Calu3 (cell line): ENCODE results near the gene RHCE. TPM values are rescaled to one million over a fixed set of nuclear protein-coding genes. Genes with fewer than 3 reads are reported as not detected.
"Not testable (repeated sequence)": the region's sequence is repeated elsewhere in the genome, so short reads cannot be mapped to it uniquely, and the experiment has no call there.

Experiments
- Bru-seq: library from RNA; stranded (reverse); fragments of 400-500 nt; gene quantifications from one replicate; lab custom pipeline; 2021; lab: Mats Ljungman, UMichigan
- BruChase-seq, 2 experiments: library from RNA; stranded (reverse); fragments of 400-500 nt; gene quantifications; one replicate each; lab custom pipeline; 2021; lab: Mats Ljungman, UMichigan
- BruUV-seq: library from RNA; stranded (reverse); fragments of 400-500 nt; replicated peaks from 2 replicates; lab custom pipeline; 2021; lab: Mats Ljungman, UMichigan
- CTCF ChIA-PET: fragments of 300-600 bp; sonication (Branson Sonifier 250); formaldehyde crosslinking; loops from one replicate; lab custom pipeline; 2022; ENCODE audit warnings: antibody characterized with exemption; lab: Charles Lee
- DNase-seq: peaks from one replicate; pipeline ENCODE4 v3.0.0; 2022
- H3K27ac Mint-ChIP-seq: one replicate; pipeline ENCODE4 v1.8.0; 2022; ENCODE audit warnings: mixed read lengths; ENCODE audit not compliant: unreplicated experiment
- H3K27me3 Mint-ChIP-seq: one replicate; pipeline ENCODE4 v1.8.0; 2022; ENCODE audit warnings: mixed read lengths; ENCODE audit not compliant: unreplicated experiment
- H3K36me3 Mint-ChIP-seq: one replicate; pipeline ENCODE4 v1.8.0; 2022; ENCODE audit warnings: mild to moderate bottlenecking, moderate library complexity, mixed read lengths; ENCODE audit not compliant: insufficient read depth, unreplicated experiment
- H3K4me1 Mint-ChIP-seq: one replicate; pipeline ENCODE4 v1.8.0; 2022; ENCODE audit warnings: mild to moderate bottlenecking, low read depth, mixed read lengths; ENCODE audit not compliant: unreplicated experiment
- H3K4me3 Mint-ChIP-seq: one replicate; pipeline ENCODE4 v1.8.0; 2022; ENCODE audit warnings: mild to moderate bottlenecking, low read depth, moderate library complexity, mixed read lengths; ENCODE audit not compliant: unreplicated experiment
- H3K9me3 Mint-ChIP-seq: one replicate; pipeline ENCODE4 v1.8.0; 2022; ENCODE audit warnings: low read depth, mixed read lengths; ENCODE audit not compliant: unreplicated experiment
- intact Hi-C: fragments of 100-400 bp; cut with micrococcal nuclease; formaldehyde crosslinking; loops from one replicate; pipeline ENCODE4 v1.10.0; 2022; ENCODE audit not compliant: unreplicated experiment
- long read RNA-seq: library from polyadenylated mRNA; stranded (forward); transcript quantifications from one replicate; pipeline ENCODE4 v2.0.0, GENCODE V29; 2022
- total RNA-seq: library from RNA; stranded (reverse); gene quantifications from 2 replicates; pipeline ENCODE4 v1.2.3, GENCODE V29; 2022
- TF ChIP-seq, protein P1 (sequence below): fragments of 200-600 bp; IDR thresholded peaks from one replicate; pipeline ENCODE4 v1.8.0; 2022; ENCODE audit warnings: antibody characterized with exemption; ENCODE audit not compliant: unreplicated experiment

The RHCE gene
- total RNA-seq = 0.44 TPM in 1 of 2 replicates, not detected in the other
- Bru-seq, nascent RNA = percentile 19 among the genes with signal in this experiment
- percentile 10 among the genes with signal in this experiment for BruChase-seq, experiment 1, labeled RNA remaining after a 6-hour chase
- BruChase-seq, experiment 2, labeled RNA remaining after a 2-hour chase = percentile 13 among the genes with signal in this experiment
- long read RNA-seq, partial matches to known transcripts = 0 of 1 reads
- long read RNA-seq, other reads (novel, unspliced or antisense) = 1 of 1 reads

- CTCF ChIA-PET, H3K36me3 Mint-ChIP-seq, H3K4me1 Mint-ChIP-seq, BruUV-seq, DNase-seq, H3K9me3 Mint-ChIP-seq, H3K4me3 Mint-ChIP-seq, intact Hi-C loops, H3K27ac Mint-ChIP-seq: not testable (repeated sequence)
- peaks cover 12% of the 10 kb centered on the region for H3K27me3 Mint-ChIP-seq
These were observed at the start of gene RHCE for GRCh38 chr1:25420715-25421114. Gene RHCE, minus strand, starts transcription at chr1:25420825. Its CDS starts 39 bp downstream, at chr1:25420786.

DNA sequence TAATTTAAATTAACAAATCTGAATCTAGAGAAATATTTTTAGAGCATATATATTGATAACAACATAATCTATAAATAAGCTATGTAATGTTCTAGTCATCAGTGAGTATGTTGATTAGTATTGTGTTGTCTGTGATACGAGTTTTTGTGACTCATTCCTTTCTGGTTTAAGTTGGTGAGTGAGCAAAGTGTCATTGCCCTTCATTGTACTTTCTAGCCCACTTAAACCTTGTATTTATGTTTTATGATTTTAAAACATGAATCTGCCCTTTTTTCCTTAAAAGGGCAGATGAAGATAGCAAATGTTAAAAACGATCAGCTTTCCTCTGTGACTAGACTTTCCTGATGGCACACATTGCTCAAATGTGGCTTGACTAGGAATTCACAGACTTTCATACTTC is 48.6 kb upstream of the RHCE start:
- TF ChIP-seq, protein P1, sequence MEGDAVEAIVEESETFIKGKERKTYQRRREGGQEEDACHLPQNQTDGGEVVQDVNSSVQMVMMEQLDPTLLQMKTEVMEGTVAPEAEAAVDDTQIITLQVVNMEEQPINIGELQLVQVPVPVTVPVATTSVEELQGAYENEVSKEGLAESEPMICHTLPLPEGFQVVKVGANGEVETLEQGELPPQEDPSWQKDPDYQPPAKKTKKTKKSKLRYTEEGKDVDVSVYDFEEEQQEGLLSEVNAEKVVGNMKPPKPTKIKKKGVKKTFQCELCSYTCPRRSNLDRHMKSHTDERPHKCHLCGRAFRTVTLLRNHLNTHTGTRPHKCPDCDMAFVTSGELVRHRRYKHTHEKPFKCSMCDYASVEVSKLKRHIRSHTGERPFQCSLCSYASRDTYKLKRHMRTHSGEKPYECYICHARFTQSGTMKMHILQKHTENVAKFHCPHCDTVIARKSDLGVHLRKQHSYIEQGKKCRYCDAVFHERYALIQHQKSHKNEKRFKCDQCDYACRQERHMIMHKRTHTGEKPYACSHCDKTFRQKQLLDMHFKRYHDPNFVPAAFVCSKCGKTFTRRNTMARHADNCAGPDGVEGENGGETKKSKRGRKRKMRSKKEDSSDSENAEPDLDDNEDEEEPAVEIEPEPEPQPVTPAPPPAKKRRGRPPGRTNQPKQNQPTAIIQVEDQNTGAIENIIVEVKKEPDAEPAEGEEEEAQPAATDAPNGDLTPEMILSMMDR = no peak
- no peaks in the 10 kb centered on the region for H3K4me1 Mint-ChIP-seq
- DNase-seq = no peak
- no peaks in the 10 kb centered on the region for H3K27me3 Mint-ChIP-seq
- no TSS peak for BruUV-seq
- CTCF ChIA-PET = no interaction called here
- no peaks in the 10 kb centered on the region for H3K9me3 Mint-ChIP-seq
- intact Hi-C loops = no loop called here
- H3K36me3 Mint-ChIP-seq = peaks cover 5% of the 10 kb centered on the region
- no peak overlapping the region for H3K4me3 Mint-ChIP-seq
- no peak overlapping the region for H3K27ac Mint-ChIP-seq

DNA sequence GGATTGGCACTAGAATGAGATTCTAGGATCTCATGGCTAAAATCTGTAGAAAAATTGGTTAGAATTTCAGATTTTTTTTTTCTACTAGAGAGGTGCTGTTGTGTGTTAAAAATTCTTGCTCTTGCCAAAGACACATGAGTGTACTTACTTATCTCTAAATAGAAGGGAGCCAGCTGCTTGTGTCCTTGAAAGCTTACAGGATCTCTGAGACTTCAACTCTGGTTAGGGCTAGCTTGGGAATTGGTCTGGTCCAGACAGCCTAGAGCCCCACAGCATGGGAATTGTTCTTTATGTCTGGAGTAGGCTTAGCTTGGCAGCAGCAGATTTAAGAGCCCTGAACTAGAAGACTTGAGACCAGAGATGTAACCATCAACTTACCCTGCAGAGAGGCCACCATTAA is 47.4 kb upstream of the RHCE start:
- Mint-ChIP-seq H3K27ac (no peak overlapping the region), H3K9me3 (no peaks in the 10 kb centered on the region), H3K36me3 (peaks cover 1% of the 10 kb centered on the region), H3K4me1 (no peaks in the 10 kb centered on the region), H3K4me3 (no peak overlapping the region), H3K27me3 (no peaks in the 10 kb centered on the region)
- no peak for DNase-seq
- TF ChIP-seq, protein P1 = no peak
- BruUV-seq = no TSS peak
- intact Hi-C loops = no loop called here
- CTCF ChIA-PET = interaction anchor here (1.2 kb wide), 1 partner anchor 8 kb away, joined by 7 read pairs; no protein-coding TSS in a partner anchor

DNA sequence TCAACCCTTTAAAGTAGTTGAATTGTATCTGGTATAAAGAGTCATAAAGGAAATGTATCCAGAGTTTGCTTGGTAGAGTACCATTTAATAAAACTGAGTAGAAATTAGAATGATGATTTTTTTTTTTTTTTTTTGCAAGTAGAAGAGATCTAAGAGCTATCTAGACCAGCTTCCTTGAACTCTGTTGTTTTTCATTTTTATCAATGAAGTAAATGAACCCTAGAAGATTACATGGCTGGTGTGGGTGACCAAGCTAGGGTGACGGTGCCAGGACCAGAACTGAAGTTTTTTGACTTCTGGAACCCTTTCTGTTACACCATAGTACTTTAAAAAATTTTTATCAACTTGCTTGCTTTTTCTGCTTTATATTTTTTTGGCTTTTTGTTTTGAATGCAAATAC is 47.0 kb upstream of the RHCE start:
- BruUV-seq = no TSS peak
- intact Hi-C loops = no loop called here
- H3K36me3 Mint-ChIP-seq = no peaks in the 10 kb centered on the region
- no peaks in the 10 kb centered on the region for H3K27me3 Mint-ChIP-seq
- CTCF ChIA-PET = interaction anchor here (1.2 kb wide), 1 partner anchor 9 kb away, joined by 7 read pairs; no protein-coding TSS in a partner anchor
- no peaks in the 10 kb centered on the region for H3K9me3 Mint-ChIP-seq
- no peak for DNase-seq
- H3K4me3 Mint-ChIP-seq = no peak overlapping the region
- TF ChIP-seq, protein P1 = no peak
- no peaks in the 10 kb centered on the region for H3K4me1 Mint-ChIP-seq
- no peak overlapping the region for H3K27ac Mint-ChIP-seq

GRCh38 chr1:25467193-25467592 is 46.6 kb upstream of the RHCE start:
- H3K27me3 Mint-ChIP-seq = no peaks in the 10 kb centered on the region
- no TSS peak for BruUV-seq
- TF ChIP-seq, protein P1 = no peak
- no peak for DNase-seq
- CTCF ChIA-PET = interaction anchor here (1.2 kb wide), 1 partner anchor 9 kb away, joined by 7 read pairs; no protein-coding TSS in a partner anchor
- no peaks in the 10 kb centered on the region for H3K9me3 Mint-ChIP-seq
- no peaks in the 10 kb centered on the region for H3K4me1 Mint-ChIP-seq
- H3K4me3 Mint-ChIP-seq = no peak overlapping the region
- intact Hi-C loops = no loop called here
- no peak overlapping the region for H3K27ac Mint-ChIP-seq
- H3K36me3 Mint-ChIP-seq = no peaks in the 10 kb centered on the region
